Ramos (cell line): ENCODE data around the gene MYMK.

Experiments used
- in situ Hi-C: fragments of 300-500 bp; cut with MboI; formaldehyde crosslinking; loops from one replicate; pipeline ENCODE4 v1.14.3; 2022; ENCODE audit warnings: low sequenced_read_pairs; ENCODE audit not compliant: unreplicated experiment

Gene MYMK

DNA sequence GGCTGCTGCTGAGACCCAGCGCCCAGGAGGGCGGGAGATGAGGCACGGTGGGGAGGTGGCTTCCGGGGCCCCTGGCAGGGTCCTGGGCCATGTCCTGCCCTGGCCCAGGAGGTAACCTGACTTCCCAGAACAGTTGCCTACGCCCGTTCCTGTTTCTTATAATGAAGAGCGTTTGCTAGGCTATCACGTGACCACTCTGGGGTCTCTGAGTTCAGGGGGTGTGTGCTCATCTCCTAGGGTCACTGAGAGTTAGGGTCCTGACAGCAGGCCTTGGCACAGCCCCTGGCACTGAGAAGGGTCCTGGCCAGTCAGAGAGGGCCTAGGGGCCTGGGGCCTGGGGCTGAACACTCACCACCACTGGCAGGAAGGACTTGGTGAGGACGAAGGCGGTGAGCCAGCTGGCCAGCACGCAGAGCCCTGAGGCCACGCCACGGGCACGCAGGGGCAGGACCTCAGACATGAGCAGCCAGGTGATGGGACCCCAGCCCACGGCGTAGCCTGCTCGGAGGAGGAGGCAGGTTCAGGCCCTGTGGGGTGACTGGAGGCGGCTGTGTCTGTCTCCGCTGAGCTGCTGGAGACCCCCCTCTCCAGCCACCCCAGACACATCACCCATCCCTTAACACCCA is 51.9 kb downstream of the MYMK start:
- in situ Hi-C loops = no loop called here

DNA sequence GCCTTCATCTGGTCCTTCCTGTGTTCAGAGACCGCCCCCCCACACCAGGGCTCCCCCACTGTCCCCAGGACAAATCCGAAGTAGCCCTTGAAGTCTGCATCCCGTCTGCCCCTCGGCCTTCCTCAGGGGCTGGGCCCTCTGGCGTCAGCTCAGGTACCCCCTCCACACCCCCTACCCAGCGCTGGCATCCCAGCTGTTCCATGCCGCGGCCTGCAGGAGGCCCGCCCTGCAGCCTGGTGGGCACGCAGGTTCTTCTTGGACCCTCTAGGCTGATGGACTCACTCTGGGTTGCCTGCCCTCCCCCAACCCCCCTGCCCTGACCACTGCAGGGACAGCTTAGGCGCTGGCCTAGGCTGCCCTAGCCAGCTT is 52.5 kb downstream of the MYMK start:
- in situ Hi-C loops = no loop called here

DNA sequence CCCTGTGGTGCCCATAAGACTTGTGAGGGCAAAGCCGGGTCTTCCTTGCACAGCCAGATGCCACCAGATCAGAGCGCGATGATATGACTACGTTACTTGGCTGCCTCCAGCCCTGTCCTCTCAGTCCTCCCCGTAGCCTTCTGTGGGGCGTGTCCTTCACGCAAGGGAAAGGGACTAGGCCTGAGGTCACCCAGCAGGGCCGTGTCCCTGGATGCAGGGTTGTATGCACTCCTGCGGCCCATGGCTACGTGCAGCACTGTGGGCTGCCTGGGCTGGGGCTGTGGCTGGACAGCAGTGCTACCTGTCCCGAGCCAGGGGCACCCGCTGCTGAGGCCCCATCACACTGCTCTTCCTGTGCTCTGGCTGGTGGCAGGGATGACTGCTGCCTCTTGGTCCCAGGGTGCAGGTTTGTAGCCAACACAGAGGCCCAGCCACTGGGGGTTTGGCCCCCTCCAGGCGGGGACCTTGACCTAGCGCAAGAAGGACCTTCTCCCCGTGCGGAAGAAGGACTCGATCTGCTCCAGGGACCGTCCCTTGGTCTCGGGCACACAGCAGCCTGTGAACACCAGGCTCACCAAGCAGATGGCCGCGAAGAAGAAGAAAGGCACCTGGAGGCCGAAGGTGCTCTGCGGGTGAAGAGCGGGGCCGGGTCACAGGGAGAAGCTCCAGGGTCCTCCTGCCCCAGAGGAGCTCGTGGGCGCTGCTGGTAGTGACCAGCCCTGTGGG is 53.0 kb downstream of the MYMK start:
- in situ Hi-C loops = no loop called here

DNA sequence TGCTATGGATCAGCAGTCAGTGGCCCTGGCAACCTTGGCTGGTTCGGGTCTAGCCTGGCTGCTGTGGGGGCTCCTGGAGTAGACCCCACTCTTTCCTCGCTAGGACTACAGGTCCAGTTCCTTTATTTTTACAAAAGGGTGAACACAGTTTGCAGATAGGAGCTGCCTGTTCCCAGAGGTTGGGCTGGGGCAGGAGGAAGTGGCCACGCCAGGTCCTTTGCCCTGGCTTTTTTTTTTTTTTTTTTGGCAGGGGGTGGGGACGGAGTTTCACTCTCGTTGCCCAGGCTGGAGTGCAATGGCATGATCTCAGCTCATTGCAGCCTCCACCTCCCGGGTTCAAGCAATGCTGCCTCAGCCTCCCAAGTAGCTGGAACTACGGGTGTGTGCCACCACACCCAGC is 53.8 kb downstream of the MYMK start:
- in situ Hi-C loops = no loop called here

DNA sequence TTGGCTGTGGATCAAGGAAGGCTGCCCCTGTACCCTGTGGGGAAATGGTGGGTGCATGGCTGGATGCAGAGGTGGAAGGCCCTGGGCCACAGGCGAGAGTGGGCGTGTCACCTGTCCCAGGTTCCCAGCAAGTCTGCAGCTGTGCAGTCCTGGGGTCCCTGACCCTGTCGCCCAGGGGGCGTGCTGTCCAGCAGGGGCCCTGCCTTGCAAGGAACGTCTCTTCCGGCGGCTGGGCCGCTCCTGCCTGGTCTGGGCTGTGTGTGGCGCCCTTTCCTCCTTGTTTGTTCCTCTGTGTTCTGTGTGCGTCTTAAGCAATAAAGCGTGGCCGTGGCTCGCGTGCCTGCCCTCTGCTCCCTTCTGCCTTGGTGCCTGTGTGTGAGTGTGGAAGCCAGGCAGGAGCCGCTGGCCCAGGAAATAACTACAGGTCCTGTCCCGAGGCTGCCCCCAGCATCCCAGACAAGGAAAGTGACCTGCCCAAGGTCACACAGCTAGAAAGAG is 54.3 kb downstream of the MYMK start:
- in situ Hi-C loops = no loop called here

DNA sequence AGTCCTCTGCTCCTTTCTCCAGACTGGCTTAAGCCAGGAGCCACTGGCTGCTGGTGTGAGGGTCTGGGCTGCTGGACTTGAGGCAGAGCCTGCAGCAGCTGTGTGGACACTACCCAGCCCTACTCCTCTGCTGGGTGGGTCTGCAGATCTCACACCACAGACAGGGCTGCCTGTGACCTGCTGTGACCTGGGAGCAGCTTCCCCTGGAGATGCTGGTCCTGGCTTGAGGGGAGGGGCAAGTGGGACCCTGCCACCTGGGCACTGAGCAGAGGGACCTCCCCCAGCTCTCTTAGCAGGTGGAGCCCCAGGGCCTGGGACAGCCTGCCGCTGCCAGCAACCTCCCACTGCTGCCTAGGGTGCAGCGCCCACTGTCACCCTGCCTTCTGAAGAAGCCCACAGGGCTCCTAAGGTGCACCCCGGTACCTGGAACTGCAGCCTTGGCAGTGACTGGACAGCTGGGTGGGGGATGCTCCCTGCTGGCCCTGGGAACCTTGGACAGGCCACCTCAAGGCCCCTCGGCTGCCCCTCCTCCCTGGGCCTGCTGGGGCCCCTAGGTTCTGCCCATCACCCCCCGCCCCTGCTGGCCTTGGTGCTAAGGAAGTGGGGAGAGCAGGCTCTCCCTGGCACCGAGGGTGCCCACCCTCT is 55.9 kb downstream of the MYMK start:
- in situ Hi-C loops = no loop called here

DNA sequence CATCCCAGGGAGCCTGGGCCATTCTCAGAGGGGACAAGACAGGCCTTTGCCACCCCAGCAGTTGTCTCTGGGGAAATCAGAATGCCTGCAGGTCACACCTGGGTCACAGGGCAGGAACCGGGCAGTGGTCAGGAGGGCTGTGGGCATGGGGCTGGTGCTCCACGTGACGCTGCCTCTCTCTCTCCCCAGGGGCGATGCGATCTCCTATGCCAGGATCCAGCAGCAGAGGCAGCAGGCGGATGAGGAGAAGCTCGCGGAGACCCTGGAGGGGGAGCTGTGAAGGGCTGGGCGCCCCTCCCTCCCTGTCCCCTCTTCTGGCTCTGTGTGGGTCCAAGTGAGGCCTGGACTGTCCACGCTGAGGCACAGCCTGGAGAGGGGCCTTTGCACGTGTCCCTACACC is 56.4 kb downstream of the MYMK start:
- in situ Hi-C loops = no loop called here

DNA sequence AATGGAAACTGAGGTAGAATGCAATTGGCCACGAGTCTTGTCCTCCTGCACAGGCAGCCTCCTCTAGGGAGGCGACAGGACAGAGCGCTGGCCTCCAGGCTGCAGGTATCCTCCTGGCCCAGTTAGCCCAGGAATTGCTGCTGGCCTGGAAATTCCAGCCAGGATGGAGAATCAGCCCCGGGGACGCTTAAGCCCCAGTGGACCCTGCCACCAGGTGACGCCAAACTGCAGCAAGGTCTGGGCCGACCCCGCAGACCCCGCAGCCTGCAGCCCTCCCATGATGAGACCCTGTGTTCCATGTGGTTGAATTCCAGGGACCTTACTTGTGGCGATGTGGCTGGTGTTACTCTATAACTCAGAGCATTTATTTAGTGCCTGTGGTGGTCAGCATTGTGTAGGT is 57.7 kb downstream of the MYMK start:
- in situ Hi-C loops = no loop called here

DNA sequence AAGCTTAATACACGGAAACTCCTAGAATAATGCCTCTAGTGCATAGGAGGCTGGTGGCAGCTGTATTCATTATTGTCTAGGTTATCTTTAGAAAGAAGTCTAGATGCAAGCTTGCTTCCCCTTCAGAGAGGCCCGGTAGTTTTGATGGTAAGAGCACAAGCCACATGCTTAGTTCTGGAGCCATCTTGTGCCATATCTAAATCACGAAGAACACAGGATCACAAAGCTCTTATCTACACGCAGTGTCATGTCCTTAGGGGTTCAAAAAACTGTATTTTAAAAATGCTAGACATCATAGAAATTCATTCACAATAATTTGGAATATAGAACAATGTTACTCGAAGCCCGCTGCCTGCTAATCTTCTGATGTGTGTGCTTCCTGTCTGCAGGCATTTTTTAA is 58.8 kb downstream of the MYMK start:
- in situ Hi-C loops = no loop called here

DNA sequence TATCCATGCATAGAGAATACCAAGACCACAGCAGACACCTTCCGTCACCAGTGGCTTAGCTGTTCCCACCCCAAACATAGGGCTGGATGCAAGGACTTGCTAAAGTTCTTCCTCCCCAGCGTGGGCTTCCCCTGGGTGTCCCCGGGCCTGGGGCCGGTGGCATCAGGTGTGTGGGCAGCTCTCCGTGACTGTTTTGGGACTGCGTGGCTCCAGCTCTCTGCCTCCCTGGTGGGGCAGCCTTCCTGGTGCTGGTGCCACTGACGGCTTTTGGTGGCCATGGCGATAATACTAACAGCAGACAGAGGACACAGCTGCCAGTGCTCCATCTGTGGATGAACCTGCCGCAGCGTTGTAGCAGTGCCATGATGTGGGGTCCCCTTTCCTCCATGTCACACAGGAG is 60.1 kb downstream of the MYMK start:
- in situ Hi-C loops = no loop called here
